ENCODE measurements around the gene PDCL2. TPM values are rescaled to one million over a fixed set of nuclear protein-coding genes. Genes with fewer than 3 reads are reported as not detected.
"Not testable (repeated sequence)": the region's sequence is repeated elsewhere in the genome, so short reads cannot be mapped to it uniquely, and the experiment has no call there.

The PDCL2 gene
- total RNA-seq, 1 donor from 2014 or later = not detected

GRCh38 chr4:55598641-55599040, 6.6 kb upstream of the PDCL2 start:
- no peak overlapping the region for H3K4me3 Mint-ChIP-seq
- ATAC-seq (ENCODE audit: low read depth) (no peak), DNase-seq (no peak)
- TF ChIP-seq, protein P1, sequence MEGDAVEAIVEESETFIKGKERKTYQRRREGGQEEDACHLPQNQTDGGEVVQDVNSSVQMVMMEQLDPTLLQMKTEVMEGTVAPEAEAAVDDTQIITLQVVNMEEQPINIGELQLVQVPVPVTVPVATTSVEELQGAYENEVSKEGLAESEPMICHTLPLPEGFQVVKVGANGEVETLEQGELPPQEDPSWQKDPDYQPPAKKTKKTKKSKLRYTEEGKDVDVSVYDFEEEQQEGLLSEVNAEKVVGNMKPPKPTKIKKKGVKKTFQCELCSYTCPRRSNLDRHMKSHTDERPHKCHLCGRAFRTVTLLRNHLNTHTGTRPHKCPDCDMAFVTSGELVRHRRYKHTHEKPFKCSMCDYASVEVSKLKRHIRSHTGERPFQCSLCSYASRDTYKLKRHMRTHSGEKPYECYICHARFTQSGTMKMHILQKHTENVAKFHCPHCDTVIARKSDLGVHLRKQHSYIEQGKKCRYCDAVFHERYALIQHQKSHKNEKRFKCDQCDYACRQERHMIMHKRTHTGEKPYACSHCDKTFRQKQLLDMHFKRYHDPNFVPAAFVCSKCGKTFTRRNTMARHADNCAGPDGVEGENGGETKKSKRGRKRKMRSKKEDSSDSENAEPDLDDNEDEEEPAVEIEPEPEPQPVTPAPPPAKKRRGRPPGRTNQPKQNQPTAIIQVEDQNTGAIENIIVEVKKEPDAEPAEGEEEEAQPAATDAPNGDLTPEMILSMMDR (IDR thresholded peaks at IDR 0.05) = no peak
- peaks cover 6% of the 10 kb centered on the region for H3K9me3 Mint-ChIP-seq
- H3K4me1 Mint-ChIP-seq = no peaks in the 10 kb centered on the region
- H3K27me3 Mint-ChIP-seq = peaks cover 1% of the 10 kb centered on the region
- CTCF ChIA-PET = no interaction called here
- no peak overlapping the region for H3K27ac Mint-ChIP-seq
- no peaks in the 10 kb centered on the region for H3K36me3 Mint-ChIP-seq (ENCODE audit: low read depth)
- POLR2A ChIA-PET = no interaction called here
- intact Hi-C loops (cut with micrococcal nuclease) = no loop called here

DNA sequence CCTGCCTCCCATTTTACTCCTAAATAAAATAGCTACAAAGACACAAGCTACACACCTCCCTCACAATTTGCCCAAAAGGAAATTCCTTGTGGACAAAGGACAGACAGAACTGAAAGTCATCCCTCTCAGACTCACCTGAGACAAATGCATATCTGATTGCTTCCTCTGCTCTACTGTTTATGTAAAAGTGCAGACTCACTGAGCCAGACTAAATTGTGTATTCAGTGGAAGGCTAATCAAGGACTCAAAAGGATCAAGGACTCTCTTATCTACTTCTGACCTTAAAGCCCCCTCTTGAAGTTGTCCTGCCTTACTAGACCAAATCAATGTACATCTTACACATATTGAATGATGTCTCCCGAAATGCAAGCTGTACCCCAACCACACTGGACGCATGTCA, 3.9 kb downstream of the PDCL2 start:
- ATAC-seq (ENCODE audit: low read depth) = no peak
- peaks cover 10% of the 10 kb centered on the region for H3K27me3 Mint-ChIP-seq
- no peak for DNase-seq
- peaks cover 11% of the 10 kb centered on the region for H3K9me3 Mint-ChIP-seq
- H3K36me3 Mint-ChIP-seq (ENCODE audit: low read depth) = no peaks in the 10 kb centered on the region
- ChIA-PET CTCF (no interaction called here), POLR2A (no interaction called here)
- intact Hi-C loops (cut with micrococcal nuclease) = no loop called here
- TF ChIP-seq, protein P1 (IDR thresholded peaks at IDR 0.05) = no peak
- H3K27ac Mint-ChIP-seq = no peak overlapping the region
- H3K4me1 Mint-ChIP-seq = no peaks in the 10 kb centered on the region
- no peak overlapping the region for H3K4me3 Mint-ChIP-seq

- DNase-seq; POLR2A ChIA-PET; intact Hi-C loops (cut with micrococcal nuclease); CTCF ChIA-PET; ATAC-seq (ENCODE audit: low read depth); H3K4me3 Mint-ChIP-seq; H3K27ac Mint-ChIP-seq; H3K4me1 Mint-ChIP-seq; H3K27me3 Mint-ChIP-seq; H3K36me3 Mint-ChIP-seq (ENCODE audit: low read depth): not testable (repeated sequence)
- H3K9me3 Mint-ChIP-seq = peaks cover 11% of the 10 kb centered on the region
These were observed 9.3 kb downstream of the PDCL2 start for GRCh38 chr4:55582773-55583172.

DNA sequence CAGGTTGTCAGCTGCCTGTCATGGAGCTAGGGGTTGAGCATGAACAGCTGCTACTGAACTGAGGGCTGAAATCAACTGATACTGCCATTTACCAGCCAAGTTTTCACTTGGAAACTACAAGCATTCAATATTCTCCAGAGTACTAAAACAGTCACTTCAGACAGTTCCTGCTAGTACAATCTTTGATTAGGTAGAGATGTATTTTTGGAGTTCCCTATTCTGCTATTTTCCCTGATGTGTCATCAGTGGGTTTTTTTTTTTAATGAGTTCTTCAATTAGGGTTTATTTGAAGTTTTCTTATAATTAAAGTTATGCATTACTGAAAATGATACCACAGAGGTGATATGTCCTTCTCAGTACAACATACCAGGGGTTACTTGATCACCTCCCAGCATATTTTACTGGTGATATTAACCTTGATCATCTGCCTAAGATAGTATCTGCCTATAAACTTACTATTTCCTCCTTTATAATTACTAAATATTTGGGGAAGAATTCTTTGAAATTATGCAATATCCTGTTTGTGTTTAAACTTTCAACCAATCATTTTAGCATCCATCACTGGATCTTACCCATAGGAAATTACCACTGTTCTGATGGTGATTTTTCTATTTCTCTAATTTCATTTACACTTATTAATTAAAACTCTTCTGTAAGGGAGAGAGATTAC, 13.6 kb downstream of the PDCL2 start:
- peaks cover 6% of the 10 kb centered on the region for H3K36me3 Mint-ChIP-seq (ENCODE audit: low read depth)
- ChIA-PET POLR2A (no interaction called here), CTCF (no interaction called here)
- intact Hi-C loops (cut with micrococcal nuclease) = no loop called here
- peaks cover 24% of the 10 kb centered on the region for H3K9me3 Mint-ChIP-seq
- H3K27ac Mint-ChIP-seq = no peak overlapping the region
- H3K4me3 Mint-ChIP-seq = no peak overlapping the region
- DNase-seq (no peak), ATAC-seq (ENCODE audit: low read depth) (no peak)
- H3K4me1 Mint-ChIP-seq = no peaks in the 10 kb centered on the region
- peaks cover 5% of the 10 kb centered on the region for H3K27me3 Mint-ChIP-seq
- TF ChIP-seq, protein P1 (IDR thresholded peaks at IDR 0.05) = no peak

DNA sequence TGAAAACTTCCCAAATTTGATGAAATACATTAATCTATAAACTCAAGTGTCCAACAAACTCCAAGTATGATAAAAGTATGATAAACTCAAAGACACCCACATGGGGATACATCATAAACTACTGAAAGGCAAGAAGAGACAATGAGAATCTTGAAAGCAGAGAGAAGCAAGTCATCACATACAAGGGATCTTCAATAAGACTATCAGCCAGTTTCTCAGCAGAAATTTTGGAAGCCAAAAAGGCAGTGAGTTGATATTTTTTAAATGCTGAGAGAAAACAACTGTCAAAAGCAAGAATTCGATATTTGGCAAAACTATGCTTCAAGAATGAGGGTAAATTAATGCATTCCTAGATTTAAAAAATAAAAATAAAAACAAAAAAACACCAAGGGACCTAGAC, 16.5 kb downstream of the PDCL2 start:
- Mint-ChIP-seq H3K36me3 (ENCODE audit: low read depth) (peaks cover 6% of the 10 kb centered on the region), H3K27ac (no peak overlapping the region), H3K4me1 (no peaks in the 10 kb centered on the region), H3K4me3 (no peak overlapping the region), H3K27me3 (no peaks in the 10 kb centered on the region), H3K9me3 (peaks cover 17% of the 10 kb centered on the region)
- TF ChIP-seq, protein P1 (IDR thresholded peaks at IDR 0.05) = no peak
- ChIA-PET POLR2A (no interaction called here), CTCF (no interaction called here)
- intact Hi-C loops (cut with micrococcal nuclease) = no loop called here
- DNase-seq = no peak
- no peak for ATAC-seq (ENCODE audit: low read depth)

DNA sequence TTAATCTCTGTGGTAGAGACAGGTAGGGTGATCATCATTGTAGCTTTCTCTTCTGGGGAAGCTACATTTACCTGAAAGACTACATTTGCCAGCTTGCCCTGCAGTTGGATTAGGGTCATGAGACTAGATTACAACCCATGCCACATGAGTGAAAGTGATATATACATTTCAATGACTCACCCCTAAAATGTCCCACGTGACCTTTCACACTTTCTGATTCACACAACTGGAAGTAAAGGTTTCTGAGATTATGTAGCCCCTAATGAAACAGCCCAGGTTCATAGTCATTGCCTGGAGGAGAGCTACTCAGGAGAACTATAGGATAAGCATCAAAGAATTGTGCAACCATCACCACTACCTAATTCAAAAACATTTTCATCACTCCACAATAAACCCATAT, 17.8 kb downstream of the PDCL2 start:
- CTCF ChIA-PET = no interaction called here
- POLR2A ChIA-PET = no interaction called here
- DNase-seq = no peak
- ATAC-seq (ENCODE audit: low read depth) = no peak
- no peak overlapping the region for H3K4me3 Mint-ChIP-seq
- intact Hi-C loops (cut with micrococcal nuclease) = no loop called here
- H3K27ac Mint-ChIP-seq = no peak overlapping the region
- peaks cover 17% of the 10 kb centered on the region for H3K9me3 Mint-ChIP-seq
- TF ChIP-seq, protein P1 (IDR thresholded peaks at IDR 0.05) = no peak
- H3K27me3 Mint-ChIP-seq = no peaks in the 10 kb centered on the region
- H3K4me1 Mint-ChIP-seq = peaks cover under 1% of the 10 kb centered on the region
- peaks cover 6% of the 10 kb centered on the region for H3K36me3 Mint-ChIP-seq (ENCODE audit: low read depth)
